Measurements from ENCODE around the gene MIF.
"Not testable (repeated sequence)": the region's sequence is repeated elsewhere in the genome, so short reads cannot be mapped to it uniquely, and the experiment has no call there.

MIF gene

GRCh38 chr22:23878219-23878618 is 16.0 kb upstream of the MIF start:
- no peak for DNase-seq

- DNase-seq = no peak
Observed at GRCh38 chr22:23882370-23882769, 11.8 kb upstream of the MIF start.

GRCh38 chr22:23883658-23884057 is 10.5 kb upstream of the MIF start:
- no peak for DNase-seq

- DNase-seq = no peak
Observed at GRCh38 chr22:23884140-23884539, 10.0 kb upstream of the MIF start.

- no peak for DNase-seq
Observed at GRCh38 chr22:23888615-23889401, 5.4 kb upstream of the MIF start.

GRCh38 chr22:23889620-23890019 is 4.6 kb upstream of the MIF start:
- no peak for DNase-seq

- no peak for DNase-seq
Observed at GRCh38 chr22:23891726-23892125, 2.5 kb upstream of the MIF start.

- DNase-seq = no peak
Observed at GRCh38 chr22:23892130-23892529, 2.1 kb upstream of the MIF start.

- DNase-seq = no peak
Observed at GRCh38 chr22:23892706-23893105, 1.5 kb upstream of the MIF start.

GRCh38 chr22:23893121-23893944 is 850 bp upstream of the MIF start:
- no peak for DNase-seq

GRCh38 chr22:23894710-23895598 is 771 bp downstream of the MIF start:
- DNase-seq = peak; percentile 74

- no peak for DNase-seq
Observed at GRCh38 chr22:23895599-23896144, 1.5 kb downstream of the MIF start.

GRCh38 chr22:23896166-23896522 is 2.0 kb downstream of the MIF start:
- no peak for DNase-seq

- no peak for DNase-seq
Observed at GRCh38 chr22:23896523-23897186, 2.5 kb downstream of the MIF start.

- DNase-seq = no peak
Observed at GRCh38 chr22:23897320-23897719, 3.1 kb downstream of the MIF start.

- DNase-seq = no peak
Observed at GRCh38 chr22:23898006-23898974, 4.1 kb downstream of the MIF start.

GRCh38 chr22:23899042-23899745 is 5.0 kb downstream of the MIF start:
- no peak for DNase-seq

- not testable (repeated sequence) for DNase-seq
Observed at GRCh38 chr22:23900227-23900626, 6.0 kb downstream of the MIF start.

- DNase-seq = no peak
Observed at GRCh38 chr22:23901600-23901999, 7.4 kb downstream of the MIF start.

- no peak for DNase-seq
Observed at GRCh38 chr22:23903328-23903971, 9.3 kb downstream of the MIF start.
